Stimulated activated CD8-positive, alpha-beta memory T cell treated with anti-CD3 and anti-CD28 coated beads, Interleukin-2, amount 100 ng/mL, for 48 hours (primary cell): Measurements from ENCODE around the gene RXRA.
A peak's percentile ranks its signal among the peaks of the same experiment; 100 is the strongest.

ENCODE experiments used
- DNase-seq, 2 donors: peaks; one replicate each; pipeline ENCODE4 v3.0.0-alpha.2; 2020; ENCODE audit warnings: low read depth in 2 of 2

The RXRA gene

GRCh38 chr9:134399435-134400056 is 73.3 kb downstream of the RXRA start:
- DNase-seq = no peak

GRCh38 chr9:134400283-134400682 is 74.0 kb downstream of the RXRA start:
- no peak for DNase-seq

GRCh38 chr9:134401391-134401790 is 75.1 kb downstream of the RXRA start:
- DNase-seq = no peak

GRCh38 chr9:134402182-134402581 is 75.9 kb downstream of the RXRA start:
- DNase-seq = no peak

- no peak for DNase-seq
Observed at GRCh38 chr9:134403292-134403681, 77.0 kb downstream of the RXRA start.

GRCh38 chr9:134403682-134404301 is 77.5 kb downstream of the RXRA start:
- no peak for DNase-seq

- no peak for DNase-seq
Observed at GRCh38 chr9:134404376-134405358, 78.4 kb downstream of the RXRA start.

GRCh38 chr9:134405527-134405926 is 79.3 kb downstream of the RXRA start:
- DNase-seq = no peak

GRCh38 chr9:134406366-134407120 is 80.3 kb downstream of the RXRA start:
- no peak for DNase-seq

GRCh38 chr9:134407121-134407779 is 81.0 kb downstream of the RXRA start:
- peak; percentile 61 to 65 for DNase-seq

- no peak for DNase-seq
Observed at GRCh38 chr9:134408389-134408788, 82.1 kb downstream of the RXRA start.

GRCh38 chr9:134408939-134409737 is 82.9 kb downstream of the RXRA start:
- no peak for DNase-seq

- DNase-seq = no peak
Observed at GRCh38 chr9:134410071-134410834, 84.0 kb downstream of the RXRA start.

- no peak for DNase-seq
Observed at GRCh38 chr9:134410835-134411217, 84.6 kb downstream of the RXRA start.

GRCh38 chr9:134411440-134412297 is 85.4 kb downstream of the RXRA start:
- no peak for DNase-seq

GRCh38 chr9:134412298-134412711 is 86.0 kb downstream of the RXRA start:
- DNase-seq = no peak

- DNase-seq = no peak
Observed at GRCh38 chr9:134413112-134413715, 87.0 kb downstream of the RXRA start.

GRCh38 chr9:134413890-134414623 is 87.8 kb downstream of the RXRA start:
- DNase-seq = no peak
